ENCODE results near the gene COG4.

GRCh38 chr16:70442344-70442743, 81.0 kb downstream of the COG4 start:
- TF ChIP-seq EP300 (IDR thresholded peaks at IDR 0.05) (no peak), POLR2A (IDR thresholded peaks at IDR 0.05) (no peak)
- TF ChIP-seq, protein P1, sequence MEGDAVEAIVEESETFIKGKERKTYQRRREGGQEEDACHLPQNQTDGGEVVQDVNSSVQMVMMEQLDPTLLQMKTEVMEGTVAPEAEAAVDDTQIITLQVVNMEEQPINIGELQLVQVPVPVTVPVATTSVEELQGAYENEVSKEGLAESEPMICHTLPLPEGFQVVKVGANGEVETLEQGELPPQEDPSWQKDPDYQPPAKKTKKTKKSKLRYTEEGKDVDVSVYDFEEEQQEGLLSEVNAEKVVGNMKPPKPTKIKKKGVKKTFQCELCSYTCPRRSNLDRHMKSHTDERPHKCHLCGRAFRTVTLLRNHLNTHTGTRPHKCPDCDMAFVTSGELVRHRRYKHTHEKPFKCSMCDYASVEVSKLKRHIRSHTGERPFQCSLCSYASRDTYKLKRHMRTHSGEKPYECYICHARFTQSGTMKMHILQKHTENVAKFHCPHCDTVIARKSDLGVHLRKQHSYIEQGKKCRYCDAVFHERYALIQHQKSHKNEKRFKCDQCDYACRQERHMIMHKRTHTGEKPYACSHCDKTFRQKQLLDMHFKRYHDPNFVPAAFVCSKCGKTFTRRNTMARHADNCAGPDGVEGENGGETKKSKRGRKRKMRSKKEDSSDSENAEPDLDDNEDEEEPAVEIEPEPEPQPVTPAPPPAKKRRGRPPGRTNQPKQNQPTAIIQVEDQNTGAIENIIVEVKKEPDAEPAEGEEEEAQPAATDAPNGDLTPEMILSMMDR (IDR thresholded peaks at IDR 0.05), result no peak
